ENCODE measurements around the gene SLC6A7.

DNA sequence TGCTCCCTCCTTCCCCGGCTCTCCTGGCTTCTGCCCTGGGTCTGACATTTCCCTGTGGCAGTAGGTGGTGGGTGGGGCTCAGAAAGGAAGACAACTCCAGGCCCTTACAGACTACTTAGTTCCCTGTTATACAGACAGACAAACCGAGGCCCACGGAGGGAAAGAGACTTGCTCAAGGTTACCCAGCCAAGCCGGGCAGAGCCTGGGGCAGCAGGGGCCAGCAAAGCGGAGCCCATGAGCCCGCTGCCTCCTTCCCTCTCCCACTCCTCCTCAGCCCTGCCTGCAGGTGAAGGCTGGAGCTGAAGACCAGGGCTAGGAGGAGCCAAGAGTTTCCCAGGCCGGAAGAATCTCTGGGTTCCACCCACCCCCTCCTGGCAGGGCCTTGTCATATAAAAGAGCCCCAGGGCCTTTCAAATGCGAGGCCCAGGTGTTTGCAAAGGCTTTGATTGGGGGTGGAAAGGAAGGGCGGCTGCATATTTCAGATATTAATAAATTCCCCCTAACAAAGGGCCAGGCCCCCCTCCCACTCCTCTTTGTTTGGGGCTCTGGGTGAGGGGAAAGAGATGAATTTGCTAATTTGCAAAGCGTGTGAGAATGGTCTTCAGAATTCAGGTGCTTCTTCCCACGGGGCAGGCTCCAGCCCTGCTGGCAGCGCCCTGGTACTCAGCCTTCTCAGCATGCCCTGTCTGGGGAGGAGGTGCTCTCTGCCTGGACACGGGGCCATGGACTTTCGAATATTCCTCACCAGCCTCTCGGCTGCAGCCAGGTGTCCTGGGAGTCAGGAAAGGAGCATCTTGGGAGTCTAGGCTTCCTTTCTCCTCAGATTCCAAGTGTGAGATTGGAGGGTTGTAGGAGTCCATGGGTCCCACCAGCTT is 21.5 kb downstream of the SLC6A7 start:
- TF ChIP-seq, protein P1, sequence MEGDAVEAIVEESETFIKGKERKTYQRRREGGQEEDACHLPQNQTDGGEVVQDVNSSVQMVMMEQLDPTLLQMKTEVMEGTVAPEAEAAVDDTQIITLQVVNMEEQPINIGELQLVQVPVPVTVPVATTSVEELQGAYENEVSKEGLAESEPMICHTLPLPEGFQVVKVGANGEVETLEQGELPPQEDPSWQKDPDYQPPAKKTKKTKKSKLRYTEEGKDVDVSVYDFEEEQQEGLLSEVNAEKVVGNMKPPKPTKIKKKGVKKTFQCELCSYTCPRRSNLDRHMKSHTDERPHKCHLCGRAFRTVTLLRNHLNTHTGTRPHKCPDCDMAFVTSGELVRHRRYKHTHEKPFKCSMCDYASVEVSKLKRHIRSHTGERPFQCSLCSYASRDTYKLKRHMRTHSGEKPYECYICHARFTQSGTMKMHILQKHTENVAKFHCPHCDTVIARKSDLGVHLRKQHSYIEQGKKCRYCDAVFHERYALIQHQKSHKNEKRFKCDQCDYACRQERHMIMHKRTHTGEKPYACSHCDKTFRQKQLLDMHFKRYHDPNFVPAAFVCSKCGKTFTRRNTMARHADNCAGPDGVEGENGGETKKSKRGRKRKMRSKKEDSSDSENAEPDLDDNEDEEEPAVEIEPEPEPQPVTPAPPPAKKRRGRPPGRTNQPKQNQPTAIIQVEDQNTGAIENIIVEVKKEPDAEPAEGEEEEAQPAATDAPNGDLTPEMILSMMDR (IDR thresholded peaks at IDR 0.05), result no peak
- TF ChIP-seq POLR2A (IDR thresholded peaks at IDR 0.05), result no peak

All from upper lobe of left lung (tissue), 4 donors.